Panc1 (cell line): Measurements from ENCODE around the gene FIP1L1. TPM values are rescaled to one million over a fixed set of nuclear protein-coding genes. Genes with fewer than 3 reads are reported as not detected.

Experiments used
- ATAC-seq: fragments of 200-7000 bp; cut with Tn5 transposase; 2 replicates; pipeline ENCODE4 v1.9.1; 2020; ENCODE audit warnings: mild to moderate bottlenecking, moderate library complexity
- BruUV-seq: library from RNA; stranded (reverse); fragments of 400-500 nt; replicated peaks from 2 replicates; lab custom pipeline; 2021; lab: Mats Ljungman, UMichigan
- CTCF ChIA-PET: fragments of 300-600 bp; sonication (Branson Sonifier 250); formaldehyde crosslinking; loops from one replicate; lab custom pipeline; 2022; ENCODE audit warnings: antibody characterized with exemption; lab: Charles Lee
- POLR2A ChIA-PET: fragments of 300-600 bp; sonication (Branson Sonifier 250); formaldehyde crosslinking; loops from one replicate; lab custom pipeline; 2022; ENCODE audit warnings: antibody characterized with exemption; lab: Charles Lee
- DNase-seq: peaks from one replicate; pipeline ENCODE4 v3.0.0-alpha.2; 2010; ENCODE audit warnings: low read depth, low spot score
- H3K27ac ChIP-seq: 2 replicates; pipeline ENCODE4 v1.5.1; 2011; ENCODE audit warnings: mild to moderate bottlenecking, low read length, inconsistent platforms
- H3K27me3 ChIP-seq: fragments of 200-500 bp; sonication (Bioruptor generic); 2 replicates; pipeline ENCODE4 v1.6.0; 2014; ENCODE audit warnings: low read length, inconsistent platforms; ENCODE audit not compliant: control insufficient read depth, insufficient read depth
- H3K36me3 ChIP-seq: fragments of 200-500 bp; sonication (Bioruptor generic); 2 replicates; pipeline ENCODE4 v1.5.1; 2014; ENCODE audit warnings: inconsistent platforms, mild to moderate bottlenecking, low read length, moderate library complexity; ENCODE audit not compliant: control insufficient read depth, insufficient read depth
- H3K4me1 ChIP-seq: 2 replicates; pipeline ENCODE4 v1.5.1; 2011; ENCODE audit warnings: inconsistent platforms, mild to moderate bottlenecking, low read length, moderate library complexity; ENCODE audit not compliant: control insufficient read depth, insufficient read depth
- H3K4me3 ChIP-seq, 2 experiments: 2 replicates each; pipeline ENCODE4 v1.5.1; 2011 to 2012; ENCODE audit warnings: low read depth in 2 of 2, low read length in 2 of 2, mild to moderate bottlenecking in 2 of 2, inconsistent platforms in 1 of 2, moderate library complexity in 1 of 2
- H3K9me3 ChIP-seq: fragments of 200-500 bp; sonication (Bioruptor generic); 2 replicates; pipeline ENCODE4 v1.5.1; 2014; ENCODE audit warnings: low read depth, mild to moderate bottlenecking, inconsistent platforms, low read length, moderate library complexity; ENCODE audit not compliant: control insufficient read depth, insufficient read depth
- CTCF ChIP-seq: fragments of 450-650 bp; IDR thresholded peaks from 2 replicates; pipeline ENCODE4 v1.5.1; 2017; ENCODE audit warnings: mild to moderate bottlenecking
- POLR2AphosphoS5 ChIP-seq: IDR thresholded peaks from 2 replicates; pipeline ENCODE4 v1.6.1; 2012; ENCODE audit warnings: mild to moderate bottlenecking, low read depth, low read length, moderate library complexity
- SIN3A ChIP-seq: IDR thresholded peaks from 2 replicates; pipeline ENCODE4 v1.6.1; 2012; ENCODE audit warnings: low read depth, mild to moderate bottlenecking, low read length, moderate library complexity, borderline replicate concordance; ENCODE audit not compliant: insufficient read depth
- TCF7L2 ChIP-seq: IDR thresholded peaks from 2 replicates; pipeline ENCODE4 v1.6.1; 2011; ENCODE audit warnings: mild to moderate bottlenecking, low read depth, low read length, inconsistent platforms
- in situ Hi-C: cut with HindIII; loops from 2 replicates; pipeline ENCODE4 v1.10.0; 2016; ENCODE audit warnings: low sequenced_read_pairs, low pct_unique_long_range_greater_than_20kb
- intact Hi-C: fragments of 100-400 bp; cut with micrococcal nuclease; formaldehyde crosslinking; loops from one replicate; pipeline ENCODE4 v1.10.0; 2022; ENCODE audit not compliant: unreplicated experiment
- total RNA-seq: library from RNA; stranded (reverse); gene quantifications from one replicate; pipeline ENCODE4 v1.2.1, GENCODE V29; 2021; ENCODE audit not compliant: unreplicated experiment
- TF ChIP-seq, protein P1 (sequence below), 2 experiments: IDR thresholded peaks; 2 replicates each; pipeline ENCODE4 v1.6.1; 2011 to 2012; ENCODE audit warnings: low read depth in 2 of 2, control low read depth in 1 of 2, low read length in 1 of 2, mild to moderate bottlenecking in 1 of 2, moderate library complexity in 1 of 2; ENCODE audit not compliant: insufficient read depth in 1 of 2

FIP1L1 gene
- total RNA-seq, 1 experiment from 2014 or later = 35.5 TPM

DNA sequence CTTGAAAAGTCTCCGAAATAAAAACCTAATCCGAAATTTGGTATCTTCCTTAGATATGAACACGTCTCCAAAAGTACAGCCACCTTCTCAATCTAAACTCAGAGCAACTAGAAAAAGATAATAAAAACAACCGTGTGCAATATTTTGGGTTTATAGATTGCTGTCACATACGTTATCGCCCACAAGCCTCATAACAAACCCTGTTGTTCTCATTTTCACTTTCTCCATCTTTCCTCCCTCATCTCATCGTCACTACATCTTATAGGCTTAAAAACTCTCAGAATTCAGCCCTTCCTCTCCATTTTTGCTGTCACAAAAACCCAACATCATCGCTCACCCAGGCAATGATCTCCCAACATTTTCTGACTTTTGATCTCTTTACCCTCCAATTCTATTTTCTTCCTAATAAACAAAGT is 11.1 kb upstream of the FIP1L1 start:
- no peaks in the 10 kb centered on the region; the same call in 1 of the 2 replicates for H3K4me1 ChIP-seq
- H3K4me3 ChIP-seq = peak overlapping the region; percentile 89 to 95
- H3K9me3 ChIP-seq = no peaks in the 10 kb centered on the region
- intact Hi-C loops = loop anchor here (10.0 kb wide), 1 partner anchor 352 kb away; no protein-coding TSS in a partner anchor
- H3K36me3 ChIP-seq = no peaks in the 10 kb centered on the region; the same call in 1 of the 2 replicates
- CTCF ChIA-PET = no interaction called here
- peak overlapping the region; percentile 90 for H3K27ac ChIP-seq
- H3K27me3 ChIP-seq = no peaks in the 10 kb centered on the region; the same call in 1 of the 2 replicates
- no TSS peak for BruUV-seq
- TF ChIP-seq SIN3A (no peak), CTCF (no peak), TCF7L2 (no peak), POLR2AphosphoS5 (no peak)
- TF ChIP-seq, protein P1, sequence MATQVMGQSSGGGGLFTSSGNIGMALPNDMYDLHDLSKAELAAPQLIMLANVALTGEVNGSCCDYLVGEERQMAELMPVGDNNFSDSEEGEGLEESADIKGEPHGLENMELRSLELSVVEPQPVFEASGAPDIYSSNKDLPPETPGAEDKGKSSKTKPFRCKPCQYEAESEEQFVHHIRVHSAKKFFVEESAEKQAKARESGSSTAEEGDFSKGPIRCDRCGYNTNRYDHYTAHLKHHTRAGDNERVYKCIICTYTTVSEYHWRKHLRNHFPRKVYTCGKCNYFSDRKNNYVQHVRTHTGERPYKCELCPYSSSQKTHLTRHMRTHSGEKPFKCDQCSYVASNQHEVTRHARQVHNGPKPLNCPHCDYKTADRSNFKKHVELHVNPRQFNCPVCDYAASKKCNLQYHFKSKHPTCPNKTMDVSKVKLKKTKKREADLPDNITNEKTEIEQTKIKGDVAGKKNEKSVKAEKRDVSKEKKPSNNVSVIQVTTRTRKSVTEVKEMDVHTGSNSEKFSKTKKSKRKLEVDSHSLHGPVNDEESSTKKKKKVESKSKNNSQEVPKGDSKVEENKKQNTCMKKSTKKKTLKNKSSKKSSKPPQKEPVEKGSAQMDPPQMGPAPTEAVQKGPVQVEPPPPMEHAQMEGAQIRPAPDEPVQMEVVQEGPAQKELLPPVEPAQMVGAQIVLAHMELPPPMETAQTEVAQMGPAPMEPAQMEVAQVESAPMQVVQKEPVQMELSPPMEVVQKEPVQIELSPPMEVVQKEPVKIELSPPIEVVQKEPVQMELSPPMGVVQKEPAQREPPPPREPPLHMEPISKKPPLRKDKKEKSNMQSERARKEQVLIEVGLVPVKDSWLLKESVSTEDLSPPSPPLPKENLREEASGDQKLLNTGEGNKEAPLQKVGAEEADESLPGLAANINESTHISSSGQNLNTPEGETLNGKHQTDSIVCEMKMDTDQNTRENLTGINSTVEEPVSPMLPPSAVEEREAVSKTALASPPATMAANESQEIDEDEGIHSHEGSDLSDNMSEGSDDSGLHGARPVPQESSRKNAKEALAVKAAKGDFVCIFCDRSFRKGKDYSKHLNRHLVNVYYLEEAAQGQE (IDR thresholded peaks at IDR 0.05; ENCODE audit: insufficient read depth in 1 of 2, low read depth in 2 of 2, low read length in 1 of 2) = no peak
- POLR2A ChIA-PET = interaction anchor here (0.6 kb wide), 1 partner anchor 1365 kb away, joined by 3 read pairs; no protein-coding TSS in a partner anchor
- DNase-seq (no peak), ATAC-seq (no peak)
- in situ Hi-C loops = no loop called here

DNA sequence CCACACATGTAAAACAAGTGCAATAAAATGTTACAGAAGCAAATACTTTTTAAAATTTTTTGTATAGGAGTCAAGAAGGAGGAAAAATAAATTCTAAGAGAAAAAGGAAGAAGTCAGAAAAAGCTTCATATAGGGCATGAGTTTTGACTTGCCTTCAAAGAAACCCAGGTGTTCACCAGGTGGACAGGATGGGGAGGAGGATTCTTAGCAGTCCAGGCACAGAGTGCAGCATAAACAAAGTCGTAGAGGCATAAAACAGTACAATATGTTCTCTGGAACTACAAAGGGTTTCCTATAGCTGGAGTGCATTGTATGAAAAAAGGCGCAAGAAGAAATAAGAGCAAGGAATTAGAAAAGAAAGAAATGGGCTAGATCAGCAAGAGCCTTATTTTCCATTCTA is 9.7 kb upstream of the FIP1L1 start:
- no peaks in the 10 kb centered on the region for H3K9me3 ChIP-seq
- BruUV-seq = no TSS peak
- in situ Hi-C loops (no loop called here), intact Hi-C loops (loop anchor here (10.0 kb wide), 1 partner anchor 353 kb away; no protein-coding TSS in a partner anchor)
- no peaks in the 10 kb centered on the region; the same call in 1 of the 2 replicates for H3K4me1 ChIP-seq
- no peak for TF ChIP-seq CTCF
- TF ChIP-seq, protein P1 (IDR thresholded peaks at IDR 0.05; ENCODE audit: insufficient read depth in 1 of 2, low read depth in 2 of 2, low read length in 1 of 2) = no peak
- ATAC-seq = no peak
- H3K27me3 ChIP-seq = no peaks in the 10 kb centered on the region; the same call in 1 of the 2 replicates
- CTCF ChIA-PET = no interaction called here
- POLR2A ChIA-PET = no interaction called here
- H3K27ac ChIP-seq = no peak overlapping the region
- no peak for DNase-seq
- no peaks in the 10 kb centered on the region; the same call in 1 of the 2 replicates for H3K36me3 ChIP-seq
- H3K4me3 ChIP-seq = no peak overlapping the region
